SK-N-MC (cell line): ENCODE measurements around the gene KCNQ1.

Source experiments
- DNase-seq: peaks from one replicate; pipeline ENCODE4 v3.0.0-alpha.2; 2011; ENCODE audit warnings: low read depth, low spot score
- H3K27ac ChIP-seq: fragments of 200-600 bp; sonication (generic); 2 replicates; pipeline ENCODE4 v1.5.1; 2016; ENCODE audit warnings: mixed run types
- H3K36me3 ChIP-seq: fragments of 200-600 bp; sonication (generic); 2 replicates; pipeline ENCODE4 v1.6.1; 2017; ENCODE audit warnings: antibody characterized with exemption, low read length, mixed read lengths; ENCODE audit not compliant: insufficient read depth
- H3K4me3 ChIP-seq: fragments of 200-600 bp; sonication (generic); 2 replicates; pipeline ENCODE4 v1.5.1; 2016
- H3K9ac ChIP-seq: fragments of 200-600 bp; sonication (generic); 2 replicates; pipeline ENCODE4 v1.8.0; 2017; ENCODE audit warnings: mixed run types, mixed read lengths; ENCODE audit not compliant: insufficient read length
- H3K9me3 ChIP-seq: fragments of 200-600 bp; sonication (generic); 2 replicates; pipeline ENCODE4 v1.6.1; 2017; ENCODE audit warnings: low read depth, mild to moderate bottlenecking, antibody characterized with exemption, low read length, moderate library complexity, mixed read lengths
- EZH2 ChIP-seq: fragments of 200-600 bp; sonication (generic); IDR thresholded peaks from one replicate; pipeline ENCODE4 v1.6.1; 2017; ENCODE audit warnings: antibody characterized with exemption
- FOXP2 ChIP-seq: optimal IDR thresholded peaks from 2 replicates; pipeline ENCODE3; 2011; ENCODE audit warnings: mild to moderate bottlenecking, moderate library complexity; ENCODE audit not compliant: insufficient read depth; ENCODE audit errors: extremely low read length, control extremely low read depth
- POLR2AphosphoS5 ChIP-seq: IDR thresholded peaks from 2 replicates; pipeline ENCODE4 v1.6.1; 2012; ENCODE audit warnings: mild to moderate bottlenecking, low read depth, low read length, borderline replicate concordance

Gene KCNQ1

GRCh38 chr11:2581931-2582350, 137.1 kb downstream of the KCNQ1 start:
- H3K9me3 ChIP-seq = no peaks in the 10 kb centered on the region
- H3K9ac ChIP-seq = no peak overlapping the region
- no peak overlapping the region for H3K4me3 ChIP-seq
- DNase-seq = no peak
- TF ChIP-seq EZH2 (no peak), FOXP2 (no peak), POLR2AphosphoS5 (no peak)
- H3K36me3 ChIP-seq = no peaks in the 10 kb centered on the region
- H3K27ac ChIP-seq = no peak overlapping the region

- no peak for DNase-seq
- Histone ChIP-seq H3K9me3 (no peaks in the 10 kb centered on the region), H3K9ac (no peak overlapping the region), H3K36me3 (no peaks in the 10 kb centered on the region), H3K27ac (no peak overlapping the region), H3K4me3 (no peak overlapping the region)
- TF ChIP-seq POLR2AphosphoS5 = no peak
- TF ChIP-seq FOXP2 = no peak
- TF ChIP-seq EZH2 = no peak
Observed at GRCh38 chr11:2582351-2582945, 137.6 kb downstream of the KCNQ1 start.

DNA sequence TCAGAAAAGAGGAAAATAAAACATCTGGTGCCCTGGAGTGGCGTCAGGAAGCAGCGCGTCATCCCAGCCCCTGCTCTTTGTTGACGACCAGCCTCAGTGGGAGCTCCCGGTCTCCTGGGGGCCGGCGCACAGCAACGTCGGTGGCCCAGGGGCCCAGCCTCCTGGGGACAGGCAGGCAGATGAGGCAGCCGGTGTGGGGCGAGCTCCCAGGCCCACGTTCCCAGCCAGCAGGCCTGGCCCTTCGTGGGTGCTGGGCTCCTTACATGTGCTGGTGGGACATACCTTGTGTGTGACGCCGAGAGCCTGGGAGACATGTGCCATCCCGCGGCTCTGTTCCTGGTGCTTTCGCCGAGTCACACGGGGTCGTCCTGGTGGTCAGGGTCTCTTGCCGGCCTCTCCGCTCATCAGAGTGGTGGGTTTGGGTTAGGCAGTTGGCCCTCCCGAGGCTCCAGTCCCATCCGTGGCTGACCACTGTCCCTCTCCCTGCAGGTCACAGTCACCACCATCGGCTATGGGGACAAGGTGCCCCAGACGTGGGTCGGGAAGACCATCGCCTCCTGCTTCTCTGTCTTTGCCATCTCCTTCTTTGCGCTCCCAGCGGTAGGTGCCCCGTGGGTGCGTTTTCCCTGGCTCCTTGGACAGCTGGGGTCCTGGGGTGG, 138.3 kb downstream of the KCNQ1 start:
- H3K4me3 ChIP-seq = no peak overlapping the region

GRCh38 chr11:2583605-2583958, 138.8 kb downstream of the KCNQ1 start:
- Histone ChIP-seq H3K4me3 (no peak overlapping the region), H3K27ac (no peak overlapping the region), H3K9ac (no peak overlapping the region), H3K9me3 (no peaks in the 10 kb centered on the region), H3K36me3 (no peaks in the 10 kb centered on the region)
- no peak for DNase-seq
- TF ChIP-seq FOXP2 = no peak
- TF ChIP-seq EZH2 = no peak
- no peak for TF ChIP-seq POLR2AphosphoS5

More for the DNA sequence above, 138.3 kb downstream of the KCNQ1 start:
- no peaks in the 10 kb centered on the region for H3K9me3 ChIP-seq
- DNase-seq = no peak
- no peak overlapping the region for H3K9ac ChIP-seq
- TF ChIP-seq EZH2 (no peak), FOXP2 (no peak), POLR2AphosphoS5 (no peak)
- H3K36me3 ChIP-seq = no peaks in the 10 kb centered on the region
- H3K27ac ChIP-seq = 0 out of 2 replicates have a peak overlapping the region, but pooled peaks have one; percentile 25

GRCh38 chr11:2584434-2584811, 139.6 kb downstream of the KCNQ1 start:
- H3K9me3 ChIP-seq = no peaks in the 10 kb centered on the region
- no peaks in the 10 kb centered on the region for H3K36me3 ChIP-seq
- H3K27ac ChIP-seq = no peak overlapping the region
- no peak overlapping the region for H3K4me3 ChIP-seq
- H3K9ac ChIP-seq = no peak overlapping the region
- TF ChIP-seq POLR2AphosphoS5 (no peak), EZH2 (no peak), FOXP2 (no peak)
- DNase-seq = no peak

- no peaks in the 10 kb centered on the region for H3K36me3 ChIP-seq
- DNase-seq = no peak
- TF ChIP-seq POLR2AphosphoS5 (no peak), EZH2 (no peak), FOXP2 (no peak)
- H3K27ac ChIP-seq = no peak overlapping the region
- H3K4me3 ChIP-seq = no peak overlapping the region
- no peak overlapping the region for H3K9ac ChIP-seq
- H3K9me3 ChIP-seq = no peaks in the 10 kb centered on the region
Observed at GRCh38 chr11:2584812-2585565, 140.2 kb downstream of the KCNQ1 start.

DNA sequence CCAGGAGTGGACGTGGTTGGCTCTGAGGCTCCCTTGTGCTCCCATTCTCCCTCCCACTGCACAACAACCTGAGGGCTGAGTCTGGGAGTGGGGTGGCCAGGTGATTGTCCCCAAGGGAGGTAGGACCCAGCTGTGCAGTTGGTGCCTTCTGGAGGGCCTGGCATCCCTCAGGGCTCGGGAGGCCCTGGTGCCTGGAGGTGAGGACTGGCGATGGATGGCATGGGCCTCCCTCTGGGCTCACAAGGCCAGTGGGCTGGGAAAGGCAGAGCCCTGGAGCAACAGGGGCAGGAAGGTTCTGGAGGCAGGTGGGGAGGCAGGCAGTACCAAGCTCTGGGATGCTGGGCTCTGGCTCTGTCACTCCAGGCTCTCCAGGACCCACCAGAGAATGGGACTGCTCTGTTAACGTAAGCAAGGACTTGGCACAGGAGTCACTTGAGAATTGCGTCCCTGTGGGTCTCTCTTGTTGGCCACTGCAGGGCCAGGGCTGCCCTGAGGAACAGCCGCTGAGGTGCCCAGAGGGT, 140.8 kb downstream of the KCNQ1 start:
- Histone ChIP-seq H3K9ac (no peak overlapping the region), H3K4me3 (no peak overlapping the region), H3K36me3 (no peaks in the 10 kb centered on the region), H3K9me3 (no peaks in the 10 kb centered on the region), H3K27ac (no peak overlapping the region)
- TF ChIP-seq FOXP2 (no peak), EZH2 (no peak), POLR2AphosphoS5 (no peak)
- no peak for DNase-seq

- H3K9me3 ChIP-seq = no peaks in the 10 kb centered on the region
- H3K9ac ChIP-seq = no peak overlapping the region
- no peaks in the 10 kb centered on the region for H3K36me3 ChIP-seq
- no peak for TF ChIP-seq POLR2AphosphoS5
- no peak for TF ChIP-seq EZH2
- no peak for TF ChIP-seq FOXP2
- no peak overlapping the region for H3K27ac ChIP-seq
- no peak overlapping the region for H3K4me3 ChIP-seq
- no peak for DNase-seq
Observed at GRCh38 chr11:2586087-2586792, 141.4 kb downstream of the KCNQ1 start.
